ENCODE results near the gene TMF1. TPM values are rescaled to one million over a fixed set of nuclear protein-coding genes. Genes with fewer than 3 reads are reported as not detected.

Gene TMF1
- total and polyA plus RNA-seq, 10 of the 15 experiments (the other 5 are each of a cell fraction or from before 2014, with no cell fraction given) = 7.1 to 24.5 (median 18.6) TPM

GRCh38 chr3:68997887-68998286 is 54.2 kb downstream of the TMF1 start (continued):
- TF ChIP-seq HSF1 (IDR thresholded peaks at IDR 0.05; ENCODE audit: low read depth, low read length) (no peak), IKZF1 (conservative IDR thresholded peaks at IDR 0.05) (peak; percentile 44; the same call in 1 of the 2 replicates), CTCF (IDR thresholded peaks at IDR 0.05 in 2 of 3, conservative IDR thresholded peaks at IDR 0.05 in 1 of 3; ENCODE audit: control insufficient read depth in 2 of 3, extremely low read depth in 1 of 3, insufficient read depth in 1 of 3, low read depth in 3 of 3, low read length in 3 of 3) (peak in 1 of 3 experiments; percentile 8; a peak in 1 of 6 replicates), MTA2 (IDR thresholded peaks at IDR 0.05; ENCODE audit: low read depth) (peak; percentile 95)

GRCh38 chr3:68996356-68996995 is 55.7 kb downstream of the TMF1 start:
- Histone ChIP-seq H3K27ac (ENCODE audit: control insufficient read depth, insufficient read depth) (no peak overlapping the region), H3K4me3 (no peak overlapping the region), H2AFZ (ENCODE audit: control insufficient read depth, low read depth, low read length) (no peak overlapping the region), H3K9me3 (replicated peaks; ENCODE audit: control insufficient read depth, insufficient read depth, low read length) (no peaks in the 10 kb centered on the region; the same call in 2 of the 3 replicates), H3K79me2 (ENCODE audit: control insufficient read depth, insufficient read depth, low read length) (no peaks in the 10 kb centered on the region), H3K9ac (ENCODE audit: control insufficient read depth, insufficient read depth, low read length) (no peak overlapping the region), H4K20me1 (ENCODE audit: control insufficient read depth, insufficient read depth) (no peaks in the 10 kb centered on the region), H3K4me2 (ENCODE audit: control insufficient read depth, insufficient read depth) (no peak overlapping the region), H3K27me3 (replicated peaks in 1 of 2; ENCODE audit: control insufficient read depth in 2 of 2, insufficient read depth in 2 of 2, low read length in 1 of 2) (no peaks in the 10 kb centered on the region), H3K36me3 (ENCODE audit: control insufficient read depth in 2 of 2, insufficient read depth in 2 of 2, low read length in 1 of 2) (peaks cover 0 to 4% of the 10 kb centered on the region in 2 experiments; a peak in 2 of 4 replicates), H3K4me1 (ENCODE audit: control insufficient read depth, insufficient read depth, low read length) (no peaks in the 10 kb centered on the region)
- BruUV-seq (replicated peaks) = TSS peak; percentile 54
- ChIA-PET SMC1A (ENCODE audit: uncharacterized antibody, unreplicated experiment) (interaction anchor here (0.7 to 1.9 kb wide), 3 partner anchors 12 to 427 kb away, joined by 4 to 6 read pairs (median 4); no protein-coding TSS in a partner anchor), POLR2A (no interaction called here), CTCF (interaction anchor here (0.6 to 1.3 kb wide), 4 partner anchors 10 to 95 kb away, joined by 3 read pairs; partner anchors contain the start of gene EOGT), RAD21 (ENCODE audit: unreplicated experiment) (no interaction called here)
- FAIRE-seq (no peak), DNase-seq (ENCODE audit: low read depth, low spot score) (no peak), ATAC-seq (peak; percentile 29)
- intact Hi-C loops (cut with micrococcal nuclease; ENCODE audit: unreplicated experiment) = no loop called here
- in situ Hi-C loops (cut with MboI) = no loop called here
- WGBS (ENCODE audit: insufficient coverage, insufficient replicate concordance, low lambda C conversion rate, missing lambda C conversion rate) = 70% methylated on average over 8 of the region's 8 CpGs
- TF ChIP-seq TCF7 (IDR thresholded peaks at IDR 0.05; ENCODE audit: borderline replicate concordance) (no peak), NFYA (IDR thresholded peaks at IDR 0.05; ENCODE audit: borderline replicate concordance, low read depth, low read length) (no peak), CREM (IDR thresholded peaks at IDR 0.05; ENCODE audit: low read depth) (no peak), JUNB (IDR thresholded peaks at IDR 0.05) (no peak), IRF4 (IDR thresholded peaks at IDR 0.05; ENCODE audit: low read depth, low read length) (no peak), NFXL1 (IDR thresholded peaks at IDR 0.05; ENCODE audit: borderline replicate concordance) (no peak), NFIC (IDR thresholded peaks at IDR 0.05; ENCODE audit: low read depth, low read length) (no peak), BMI1 (IDR thresholded peaks at IDR 0.05; ENCODE audit: borderline replicate concordance) (no peak), EZH2 (IDR thresholded peaks at IDR 0.05; ENCODE audit: borderline replicate concordance, control insufficient read depth, low read depth, low read length) (no peak), RFX5 (IDR thresholded peaks at IDR 0.05; ENCODE audit: low read depth, low read length) (no peak), SIX5 (IDR thresholded peaks at IDR 0.05; ENCODE audit: low read depth, low read length, severe bottlenecking) (no peak), TARDBP (IDR thresholded peaks at IDR 0.05; ENCODE audit: borderline replicate concordance) (no peak)
- TF ChIP-seq, protein P1, sequence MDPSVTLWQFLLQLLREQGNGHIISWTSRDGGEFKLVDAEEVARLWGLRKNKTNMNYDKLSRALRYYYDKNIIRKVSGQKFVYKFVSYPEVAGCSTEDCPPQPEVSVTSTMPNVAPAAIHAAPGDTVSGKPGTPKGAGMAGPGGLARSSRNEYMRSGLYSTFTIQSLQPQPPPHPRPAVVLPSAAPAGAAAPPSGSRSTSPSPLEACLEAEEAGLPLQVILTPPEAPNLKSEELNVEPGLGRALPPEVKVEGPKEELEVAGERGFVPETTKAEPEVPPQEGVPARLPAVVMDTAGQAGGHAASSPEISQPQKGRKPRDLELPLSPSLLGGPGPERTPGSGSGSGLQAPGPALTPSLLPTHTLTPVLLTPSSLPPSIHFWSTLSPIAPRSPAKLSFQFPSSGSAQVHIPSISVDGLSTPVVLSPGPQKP (IDR thresholded peaks at IDR 0.05; ENCODE audit: low read depth, low read length) = no peak

Measured in GM12878 (cell line).